ENCODE measurements around the gene CRY2.

DNA sequence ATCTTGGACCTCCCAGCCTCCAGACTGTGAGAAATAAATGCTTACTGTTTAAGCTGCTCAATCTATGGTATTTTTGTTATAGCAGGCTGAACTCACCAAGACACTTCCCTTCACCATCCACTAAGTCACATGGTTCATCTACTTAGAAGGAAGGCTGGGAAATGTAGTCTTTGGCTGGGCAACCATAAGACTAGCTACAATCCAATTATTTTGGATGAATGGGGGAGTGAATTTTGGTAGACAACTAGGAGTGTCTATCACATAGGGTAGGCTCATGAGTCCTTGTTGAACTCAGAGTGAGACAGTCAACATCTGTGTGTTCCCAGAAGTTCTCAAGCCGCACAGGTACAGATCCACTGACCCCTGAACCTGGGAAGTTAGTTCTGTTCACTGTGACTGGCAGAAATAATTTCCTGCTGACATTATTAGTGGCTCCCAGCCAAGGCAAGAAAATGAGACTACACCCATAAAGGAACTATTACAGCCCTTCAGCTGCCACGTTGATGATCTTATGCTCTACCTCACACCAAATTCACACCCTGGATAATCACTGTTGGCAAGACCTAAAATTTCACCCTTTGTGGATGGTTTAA, 45.5 kb upstream of the CRY2 start:
- TF ChIP-seq, protein P1, sequence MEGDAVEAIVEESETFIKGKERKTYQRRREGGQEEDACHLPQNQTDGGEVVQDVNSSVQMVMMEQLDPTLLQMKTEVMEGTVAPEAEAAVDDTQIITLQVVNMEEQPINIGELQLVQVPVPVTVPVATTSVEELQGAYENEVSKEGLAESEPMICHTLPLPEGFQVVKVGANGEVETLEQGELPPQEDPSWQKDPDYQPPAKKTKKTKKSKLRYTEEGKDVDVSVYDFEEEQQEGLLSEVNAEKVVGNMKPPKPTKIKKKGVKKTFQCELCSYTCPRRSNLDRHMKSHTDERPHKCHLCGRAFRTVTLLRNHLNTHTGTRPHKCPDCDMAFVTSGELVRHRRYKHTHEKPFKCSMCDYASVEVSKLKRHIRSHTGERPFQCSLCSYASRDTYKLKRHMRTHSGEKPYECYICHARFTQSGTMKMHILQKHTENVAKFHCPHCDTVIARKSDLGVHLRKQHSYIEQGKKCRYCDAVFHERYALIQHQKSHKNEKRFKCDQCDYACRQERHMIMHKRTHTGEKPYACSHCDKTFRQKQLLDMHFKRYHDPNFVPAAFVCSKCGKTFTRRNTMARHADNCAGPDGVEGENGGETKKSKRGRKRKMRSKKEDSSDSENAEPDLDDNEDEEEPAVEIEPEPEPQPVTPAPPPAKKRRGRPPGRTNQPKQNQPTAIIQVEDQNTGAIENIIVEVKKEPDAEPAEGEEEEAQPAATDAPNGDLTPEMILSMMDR (IDR thresholded peaks at IDR 0.05 in 4 of 5, conservative IDR thresholded peaks at IDR 0.05 in 1 of 5) = no peak
- no peak for TF ChIP-seq POLR2A (IDR thresholded peaks at IDR 0.05)

Data from gastrocnemius medialis (tissue), 4 donors.